KMS-11 (cell line): ENCODE results near the gene FLAD1.

Experiments
- H2AFZ ChIP-seq: fragments of 200-600 bp; sonication (generic); 2 replicates; pipeline ENCODE4 v1.6.1; 2016; ENCODE audit warnings: antibody characterized with exemption, mixed run types, low read depth
- H3K27ac ChIP-seq: fragments of 200-600 bp; sonication (generic); 2 replicates; pipeline ENCODE4 v1.6.1; 2016; ENCODE audit warnings: mild to moderate bottlenecking, mixed run types
- H3K27me3 ChIP-seq: fragments of 200-600 bp; sonication (generic); 2 replicates; pipeline ENCODE4 v1.6.1; 2017; ENCODE audit warnings: mild to moderate bottlenecking, low read depth, mixed run types, moderate library complexity; ENCODE audit not compliant: insufficient read depth
- H3K36me3 ChIP-seq: fragments of 200-600 bp; sonication (generic); 2 replicates; pipeline ENCODE4 v1.6.1; 2017; ENCODE audit warnings: mild to moderate bottlenecking, mixed run types; ENCODE audit not compliant: insufficient read depth
- H3K4me1 ChIP-seq: fragments of 200-600 bp; sonication (generic); 2 replicates; pipeline ENCODE4 v1.6.1; 2016; ENCODE audit warnings: mild to moderate bottlenecking, low read depth, mixed run types; ENCODE audit not compliant: poor library complexity, severe bottlenecking
- H3K4me2 ChIP-seq: fragments of 200-600 bp; sonication (generic); 2 replicates; pipeline ENCODE4 v1.7.0; 2016; ENCODE audit warnings: mild to moderate bottlenecking, mixed run types
- H3K4me3 ChIP-seq: fragments of 200-600 bp; sonication (generic); IDR thresholded peaks from 2 replicates; pipeline ENCODE4 v1.6.1; 2017; ENCODE audit warnings: low read depth, low read length, mixed read lengths; ENCODE audit not compliant: insufficient read depth
- H3K79me2 ChIP-seq: fragments of 200-600 bp; sonication (generic); 2 replicates; pipeline ENCODE4 v1.6.1; 2016; ENCODE audit warnings: low read depth, mixed run types; ENCODE audit not compliant: insufficient read depth
- H3K9ac ChIP-seq: fragments of 200-600 bp; sonication (generic); 2 replicates; pipeline ENCODE4 v1.6.1; 2016; ENCODE audit warnings: mild to moderate bottlenecking, mixed run types
- H4K20me1 ChIP-seq: fragments of 200-600 bp; sonication (generic); 2 replicates; pipeline ENCODE4 v1.6.1; 2016; ENCODE audit warnings: mild to moderate bottlenecking, mixed run types; ENCODE audit not compliant: insufficient read depth
- TF ChIP-seq, protein P1 (sequence below): fragments of 200-600 bp; sonication (generic); conservative IDR thresholded peaks from 2 replicates; pipeline ENCODE4 v1.6.1; 2017; ENCODE audit warnings: low read depth, mild to moderate bottlenecking, antibody characterized with exemption, low read length, moderate library complexity, mixed read lengths

Gene FLAD1

DNA sequence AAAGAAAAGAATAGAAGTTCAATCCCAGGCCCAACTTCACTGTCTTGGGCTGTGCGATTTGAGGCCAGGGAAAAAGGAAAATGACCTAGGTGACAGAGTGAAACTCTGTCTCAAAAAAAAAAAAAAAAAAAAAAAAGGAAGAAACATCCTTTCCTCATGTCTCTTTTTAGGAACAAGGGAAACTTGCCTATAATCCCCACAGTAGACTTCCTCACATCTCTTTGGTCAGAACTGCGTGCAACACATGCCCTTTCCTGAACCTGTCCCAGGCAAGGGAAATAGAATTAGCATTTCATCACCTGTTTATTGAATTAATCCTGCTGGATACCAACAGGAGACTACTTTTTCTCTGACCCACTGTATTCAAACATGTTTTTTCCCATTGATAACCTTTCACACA lies 52.8 kb downstream of the FLAD1 start:
- no peaks in the 10 kb centered on the region for H3K36me3 ChIP-seq
- H3K4me3 ChIP-seq, result no peak overlapping the region
- no peak overlapping the region for H2AFZ ChIP-seq
- no peak overlapping the region for H3K9ac ChIP-seq
- TF ChIP-seq, protein P1, sequence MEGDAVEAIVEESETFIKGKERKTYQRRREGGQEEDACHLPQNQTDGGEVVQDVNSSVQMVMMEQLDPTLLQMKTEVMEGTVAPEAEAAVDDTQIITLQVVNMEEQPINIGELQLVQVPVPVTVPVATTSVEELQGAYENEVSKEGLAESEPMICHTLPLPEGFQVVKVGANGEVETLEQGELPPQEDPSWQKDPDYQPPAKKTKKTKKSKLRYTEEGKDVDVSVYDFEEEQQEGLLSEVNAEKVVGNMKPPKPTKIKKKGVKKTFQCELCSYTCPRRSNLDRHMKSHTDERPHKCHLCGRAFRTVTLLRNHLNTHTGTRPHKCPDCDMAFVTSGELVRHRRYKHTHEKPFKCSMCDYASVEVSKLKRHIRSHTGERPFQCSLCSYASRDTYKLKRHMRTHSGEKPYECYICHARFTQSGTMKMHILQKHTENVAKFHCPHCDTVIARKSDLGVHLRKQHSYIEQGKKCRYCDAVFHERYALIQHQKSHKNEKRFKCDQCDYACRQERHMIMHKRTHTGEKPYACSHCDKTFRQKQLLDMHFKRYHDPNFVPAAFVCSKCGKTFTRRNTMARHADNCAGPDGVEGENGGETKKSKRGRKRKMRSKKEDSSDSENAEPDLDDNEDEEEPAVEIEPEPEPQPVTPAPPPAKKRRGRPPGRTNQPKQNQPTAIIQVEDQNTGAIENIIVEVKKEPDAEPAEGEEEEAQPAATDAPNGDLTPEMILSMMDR, result no peak
- no peaks in the 10 kb centered on the region for H3K79me2 ChIP-seq
- peaks cover 33% of the 10 kb centered on the region; the same call in 1 of the 2 replicates for H3K27me3 ChIP-seq
- peaks cover 5% of the 10 kb centered on the region for H3K4me1 ChIP-seq
- no peak overlapping the region for H3K4me2 ChIP-seq
- no peak overlapping the region for H3K27ac ChIP-seq
- no peaks in the 10 kb centered on the region for H4K20me1 ChIP-seq

DNA sequence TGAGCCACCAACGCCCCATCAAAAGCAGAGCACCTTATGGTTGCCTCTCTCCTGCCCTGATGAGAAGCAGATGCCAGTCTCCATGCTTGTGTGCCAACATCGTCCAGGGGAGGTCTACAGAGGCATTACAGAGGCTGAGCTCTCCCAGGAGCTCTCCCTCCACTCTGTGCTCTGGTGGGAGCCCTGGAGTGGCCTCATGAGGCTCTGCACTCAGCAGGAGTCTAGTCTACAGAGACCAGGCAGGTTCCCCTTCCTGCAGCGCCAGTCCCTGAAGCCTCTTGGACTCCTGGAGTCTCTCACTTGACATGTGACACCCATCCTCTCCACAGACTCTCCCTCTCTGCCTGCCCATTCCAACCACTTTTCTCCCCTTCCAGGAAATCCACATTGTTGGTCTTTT lies 53.9 kb downstream of the FLAD1 start:
- Histone ChIP-seq H3K9ac (no peak overlapping the region), H3K4me2 (no peak overlapping the region), H3K79me2 (no peaks in the 10 kb centered on the region), H3K27ac (no peak overlapping the region), H4K20me1 (no peaks in the 10 kb centered on the region), H2AFZ (no peak overlapping the region), H3K27me3 (peaks cover 27% of the 10 kb centered on the region; the same call in 1 of the 2 replicates), H3K4me1 (peaks cover 5% of the 10 kb centered on the region), H3K4me3 (no peak overlapping the region), H3K36me3 (no peaks in the 10 kb centered on the region)
- TF ChIP-seq, protein P1, result no peak

GRCh38 chr1:155037851-155038441 lies 54.8 kb downstream of the FLAD1 start:
- Histone ChIP-seq H3K27me3 (peaks cover 22% of the 10 kb centered on the region; the same call in 1 of the 2 replicates), H3K4me1 (peaks cover 5% of the 10 kb centered on the region), H3K4me2 (no peak overlapping the region), H3K4me3 (no peak overlapping the region), H3K36me3 (no peaks in the 10 kb centered on the region), H3K27ac (no peak overlapping the region), H2AFZ (no peak overlapping the region), H4K20me1 (no peaks in the 10 kb centered on the region), H3K9ac (no peak overlapping the region), H3K79me2 (no peaks in the 10 kb centered on the region)
- TF ChIP-seq, protein P1, result no peak

DNA sequence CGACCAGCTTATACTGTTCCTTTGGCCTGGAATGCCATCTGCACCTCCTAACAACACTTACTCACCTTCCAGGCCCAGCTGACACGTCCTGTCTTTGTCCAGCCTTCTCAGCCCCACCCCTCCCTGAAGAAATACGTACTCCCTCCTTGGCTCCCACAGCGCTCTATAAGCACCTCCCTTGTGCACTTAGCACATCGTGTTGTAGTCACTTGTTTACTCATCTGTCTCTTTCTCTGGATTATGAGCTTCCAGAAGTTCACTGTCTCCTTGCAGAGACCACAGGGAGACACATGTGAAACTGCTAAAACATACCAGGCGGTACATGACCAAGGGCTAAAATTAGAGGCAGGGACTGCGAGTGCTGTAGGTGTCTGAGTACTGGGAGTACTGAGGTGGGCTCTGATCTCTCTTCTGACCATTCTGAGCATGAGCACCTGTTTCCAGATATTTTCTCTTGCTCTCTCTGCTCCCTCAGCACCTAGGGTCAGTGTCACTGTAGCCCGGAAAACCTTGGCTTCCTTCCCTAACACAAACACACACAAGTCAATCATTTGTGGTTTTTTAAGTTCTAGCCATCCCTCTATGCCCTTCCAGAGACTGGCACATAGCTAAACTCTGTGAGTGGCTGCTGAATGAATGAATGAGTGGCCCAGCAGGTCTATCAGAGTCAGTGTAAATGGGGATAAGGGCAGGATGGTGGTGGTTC lies 55.6 kb downstream of the FLAD1 start:
- H3K4me3 ChIP-seq, result no peak overlapping the region
- H3K79me2 ChIP-seq, result no peaks in the 10 kb centered on the region
- H3K4me1 ChIP-seq, result peaks cover 9% of the 10 kb centered on the region
- peaks cover 15% of the 10 kb centered on the region; the same call in 1 of the 2 replicates for H3K27me3 ChIP-seq
- no peaks in the 10 kb centered on the region for H3K36me3 ChIP-seq
- H3K4me2 ChIP-seq, result no peak overlapping the region
- no peak overlapping the region for H3K9ac ChIP-seq
- TF ChIP-seq, protein P1, result no peak
- H2AFZ ChIP-seq, result no peak overlapping the region
- H4K20me1 ChIP-seq, result no peaks in the 10 kb centered on the region
- no peak overlapping the region for H3K27ac ChIP-seq
